ENCODE data around the gene SLC35G2.
"Not testable (repeated sequence)": the region's sequence is repeated elsewhere in the genome, so short reads cannot be mapped to it uniquely, and the experiment has no call there.

Gene SLC35G2

GRCh38 chr3:136801146-136801545, 17.8 kb upstream of the SLC35G2 start:
- H3K36me3 ChIP-seq (ENCODE audit: control insufficient read depth in 2 of 2, insufficient read depth in 2 of 2, low read length in 2 of 2); H3K27me3 ChIP-seq (ENCODE audit: control insufficient read depth in 2 of 2, insufficient read depth in 2 of 2, low read length in 2 of 2); H3K9me3 ChIP-seq (ENCODE audit: control insufficient read depth in 2 of 2, low read length in 2 of 2); H3K4me1 ChIP-seq (ENCODE audit: control insufficient read depth in 2 of 2, insufficient read depth in 2 of 2, low read length in 2 of 2); H3K4me3 ChIP-seq (ENCODE audit: low read length in 2 of 2); H3K9ac ChIP-seq (ENCODE audit: low read depth in 1 of 2, low read length in 2 of 2); H3K27ac ChIP-seq (ENCODE audit: low read depth in 2 of 2, low read length in 2 of 2): not testable (repeated sequence)

GRCh38 chr3:136802481-136802996, 16.4 kb upstream of the SLC35G2 start:
- Histone ChIP-seq H3K9ac (ENCODE audit: low read depth in 1 of 2, low read length in 2 of 2) (no peak overlapping the region), H3K9me3 (ENCODE audit: control insufficient read depth in 2 of 2, low read length in 2 of 2) (no peaks in the 10 kb centered on the region), H3K4me1 (ENCODE audit: control insufficient read depth in 2 of 2, insufficient read depth in 2 of 2, low read length in 2 of 2) (peaks cover 0 to 6% of the 10 kb centered on the region in 2 donors), H3K4me3 (ENCODE audit: low read length in 2 of 2) (no peak overlapping the region), H3K27ac (ENCODE audit: low read depth in 2 of 2, low read length in 2 of 2) (peak overlapping the region in 1 of 2 donors; percentile 39), H3K36me3 (ENCODE audit: control insufficient read depth in 2 of 2, insufficient read depth in 2 of 2, low read length in 2 of 2) (no peaks in the 10 kb centered on the region), H3K27me3 (ENCODE audit: control insufficient read depth in 2 of 2, insufficient read depth in 2 of 2, low read length in 2 of 2) (no peaks in the 10 kb centered on the region)

GRCh38 chr3:136804141-136804540, 14.8 kb upstream of the SLC35G2 start:
- H3K4me1 ChIP-seq (ENCODE audit: control insufficient read depth in 2 of 2, insufficient read depth in 2 of 2, low read length in 2 of 2), result peaks cover 0 to 6% of the 10 kb centered on the region in 2 donors

GRCh38 chr3:136804813-136805212, 14.1 kb upstream of the SLC35G2 start:
- H3K9ac ChIP-seq (ENCODE audit: low read depth in 1 of 2, low read length in 2 of 2), result no peak overlapping the region
- H3K4me1 ChIP-seq (ENCODE audit: control insufficient read depth in 2 of 2, insufficient read depth in 2 of 2, low read length in 2 of 2), result peaks cover 0 to 6% of the 10 kb centered on the region in 2 donors
- no peaks in the 10 kb centered on the region for H3K9me3 ChIP-seq (ENCODE audit: control insufficient read depth in 2 of 2, low read length in 2 of 2)
- no peaks in the 10 kb centered on the region for H3K27me3 ChIP-seq (ENCODE audit: control insufficient read depth in 2 of 2, insufficient read depth in 2 of 2, low read length in 2 of 2)
- H3K27ac ChIP-seq (ENCODE audit: low read depth in 2 of 2, low read length in 2 of 2), result no peak overlapping the region
- no peaks in the 10 kb centered on the region for H3K36me3 ChIP-seq (ENCODE audit: control insufficient read depth in 2 of 2, insufficient read depth in 2 of 2, low read length in 2 of 2)
- no peak overlapping the region for H3K4me3 ChIP-seq (ENCODE audit: low read length in 2 of 2)

More at GRCh38 chr3:136804141-136804540, 14.8 kb upstream of the SLC35G2 start:
- no peaks in the 10 kb centered on the region for H3K36me3 ChIP-seq (ENCODE audit: control insufficient read depth in 2 of 2, insufficient read depth in 2 of 2, low read length in 2 of 2)
- H3K4me3 ChIP-seq (ENCODE audit: low read length in 2 of 2), result no peak overlapping the region
- no peaks in the 10 kb centered on the region for H3K9me3 ChIP-seq (ENCODE audit: control insufficient read depth in 2 of 2, low read length in 2 of 2)
- H3K27me3 ChIP-seq (ENCODE audit: control insufficient read depth in 2 of 2, insufficient read depth in 2 of 2, low read length in 2 of 2), result no peaks in the 10 kb centered on the region
- no peak overlapping the region for H3K9ac ChIP-seq (ENCODE audit: low read depth in 1 of 2, low read length in 2 of 2)
- no peak overlapping the region for H3K27ac ChIP-seq (ENCODE audit: low read depth in 2 of 2, low read length in 2 of 2)

GRCh38 chr3:136805795-136806194, 13.1 kb upstream of the SLC35G2 start:
- Histone ChIP-seq H3K27me3 (ENCODE audit: control insufficient read depth in 2 of 2, insufficient read depth in 2 of 2, low read length in 2 of 2) (no peaks in the 10 kb centered on the region), H3K9ac (ENCODE audit: low read depth in 1 of 2, low read length in 2 of 2) (no peak overlapping the region), H3K4me3 (ENCODE audit: low read length in 2 of 2) (no peak overlapping the region), H3K36me3 (ENCODE audit: control insufficient read depth in 2 of 2, insufficient read depth in 2 of 2, low read length in 2 of 2) (no peaks in the 10 kb centered on the region), H3K9me3 (ENCODE audit: control insufficient read depth in 2 of 2, low read length in 2 of 2) (no peaks in the 10 kb centered on the region), H3K4me1 (ENCODE audit: control insufficient read depth in 2 of 2, insufficient read depth in 2 of 2, low read length in 2 of 2) (peaks cover 0 to 6% of the 10 kb centered on the region in 2 donors), H3K27ac (ENCODE audit: low read depth in 2 of 2, low read length in 2 of 2) (no peak overlapping the region)

- Histone ChIP-seq H3K27me3 (ENCODE audit: control insufficient read depth in 2 of 2, insufficient read depth in 2 of 2, low read length in 2 of 2) (peaks cover 0 to 3% of the 10 kb centered on the region in 2 donors), H3K36me3 (ENCODE audit: control insufficient read depth in 2 of 2, insufficient read depth in 2 of 2, low read length in 2 of 2) (no peaks in the 10 kb centered on the region), H3K27ac (ENCODE audit: low read depth in 2 of 2, low read length in 2 of 2) (no peak overlapping the region), H3K4me3 (ENCODE audit: low read length in 2 of 2) (no peak overlapping the region), H3K9ac (ENCODE audit: low read depth in 1 of 2, low read length in 2 of 2) (no peak overlapping the region), H3K9me3 (ENCODE audit: control insufficient read depth in 2 of 2, low read length in 2 of 2) (no peaks in the 10 kb centered on the region), H3K4me1 (ENCODE audit: control insufficient read depth in 2 of 2, insufficient read depth in 2 of 2, low read length in 2 of 2) (no peaks in the 10 kb centered on the region)
Observed at GRCh38 chr3:136811701-136812100, 7.2 kb upstream of the SLC35G2 start.

- peaks cover 5% of the 10 kb centered on the region in 2 donors for H3K4me1 ChIP-seq (ENCODE audit: control insufficient read depth in 2 of 2, insufficient read depth in 2 of 2, low read length in 2 of 2)
- no peaks in the 10 kb centered on the region for H3K36me3 ChIP-seq (ENCODE audit: control insufficient read depth in 2 of 2, insufficient read depth in 2 of 2, low read length in 2 of 2)
- no peaks in the 10 kb centered on the region for H3K9me3 ChIP-seq (ENCODE audit: control insufficient read depth in 2 of 2, low read length in 2 of 2)
- peaks cover 14 to 24% of the 10 kb centered on the region in 2 donors for H3K27me3 ChIP-seq (ENCODE audit: control insufficient read depth in 2 of 2, insufficient read depth in 2 of 2, low read length in 2 of 2)
- H3K27ac ChIP-seq (ENCODE audit: low read depth in 2 of 2, low read length in 2 of 2), result no peak overlapping the region
- H3K4me3 ChIP-seq (ENCODE audit: low read length in 2 of 2), result no peak overlapping the region
- no peak overlapping the region for H3K9ac ChIP-seq (ENCODE audit: low read depth in 1 of 2, low read length in 2 of 2)
Observed at GRCh38 chr3:136817448-136817847, 1.5 kb upstream of the SLC35G2 start.

- Histone ChIP-seq H3K4me3 (ENCODE audit: low read length in 2 of 2) (peak overlapping the region; percentile 55 to 73), H3K36me3 (ENCODE audit: control insufficient read depth in 2 of 2, insufficient read depth in 2 of 2, low read length in 2 of 2) (no peaks in the 10 kb centered on the region), H3K27ac (ENCODE audit: low read depth in 2 of 2, low read length in 2 of 2) (no peak overlapping the region), H3K9me3 (ENCODE audit: control insufficient read depth in 2 of 2, low read length in 2 of 2) (no peaks in the 10 kb centered on the region), H3K4me1 (ENCODE audit: control insufficient read depth in 2 of 2, insufficient read depth in 2 of 2, low read length in 2 of 2) (peaks cover 5% of the 10 kb centered on the region in 2 donors), H3K27me3 (ENCODE audit: control insufficient read depth in 2 of 2, insufficient read depth in 2 of 2, low read length in 2 of 2) (peaks cover 14 to 24% of the 10 kb centered on the region in 2 donors), H3K9ac (ENCODE audit: low read depth in 1 of 2, low read length in 2 of 2) (peak overlapping the region in 1 of 2 donors; percentile 48)
Observed at GRCh38 chr3:136818191-136818768, 646 bp upstream of the SLC35G2 start.

- Histone ChIP-seq H3K4me1 (ENCODE audit: control insufficient read depth in 2 of 2, insufficient read depth in 2 of 2, low read length in 2 of 2) (peaks cover 5% of the 10 kb centered on the region in 2 donors), H3K9me3 (ENCODE audit: control insufficient read depth in 2 of 2, low read length in 2 of 2) (no peaks in the 10 kb centered on the region), H3K4me3 (ENCODE audit: low read length in 2 of 2) (peak overlapping the region; percentile 55 to 73), H3K27ac (ENCODE audit: low read depth in 2 of 2, low read length in 2 of 2) (peak overlapping the region in 1 of 2 donors; percentile 8), H3K36me3 (ENCODE audit: control insufficient read depth in 2 of 2, insufficient read depth in 2 of 2, low read length in 2 of 2) (no peaks in the 10 kb centered on the region), H3K27me3 (ENCODE audit: control insufficient read depth in 2 of 2, insufficient read depth in 2 of 2, low read length in 2 of 2) (peaks cover 14 to 24% of the 10 kb centered on the region in 2 donors), H3K9ac (ENCODE audit: low read depth in 1 of 2, low read length in 2 of 2) (peak overlapping the region; percentile 47 to 48)
Observed at GRCh38 chr3:136819392-136819730, 435 bp downstream of the SLC35G2 start.

GRCh38 chr3:136819731-136820679, 1.1 kb downstream of the SLC35G2 start:
- Histone ChIP-seq H3K36me3 (ENCODE audit: control insufficient read depth in 2 of 2, insufficient read depth in 2 of 2, low read length in 2 of 2) (no peaks in the 10 kb centered on the region), H3K9me3 (ENCODE audit: control insufficient read depth in 2 of 2, low read length in 2 of 2) (no peaks in the 10 kb centered on the region), H3K4me3 (ENCODE audit: low read length in 2 of 2) (peak overlapping the region; percentile 55 to 73), H3K27ac (ENCODE audit: low read depth in 2 of 2, low read length in 2 of 2) (no peak overlapping the region), H3K9ac (ENCODE audit: low read depth in 1 of 2, low read length in 2 of 2) (peak overlapping the region in 1 of 2 donors; percentile 47), H3K4me1 (ENCODE audit: control insufficient read depth in 2 of 2, insufficient read depth in 2 of 2, low read length in 2 of 2) (peaks cover 5% of the 10 kb centered on the region in 2 donors), H3K27me3 (ENCODE audit: control insufficient read depth in 2 of 2, insufficient read depth in 2 of 2, low read length in 2 of 2) (peaks cover 14 to 24% of the 10 kb centered on the region in 2 donors)
